GM21786 (cell line): ENCODE measurements around the gene PRSS3.
"Not testable (repeated sequence)": the region's sequence is repeated elsewhere in the genome, so short reads cannot be mapped to it uniquely, and the experiment has no call there.

Experiments used
- ATAC-seq: cut with Tn5 transposase; IDR thresholded peaks from one replicate; pipeline ENCODE4 v1.9.1; 2021; ENCODE audit not compliant: unreplicated experiment

PRSS3 gene

DNA sequence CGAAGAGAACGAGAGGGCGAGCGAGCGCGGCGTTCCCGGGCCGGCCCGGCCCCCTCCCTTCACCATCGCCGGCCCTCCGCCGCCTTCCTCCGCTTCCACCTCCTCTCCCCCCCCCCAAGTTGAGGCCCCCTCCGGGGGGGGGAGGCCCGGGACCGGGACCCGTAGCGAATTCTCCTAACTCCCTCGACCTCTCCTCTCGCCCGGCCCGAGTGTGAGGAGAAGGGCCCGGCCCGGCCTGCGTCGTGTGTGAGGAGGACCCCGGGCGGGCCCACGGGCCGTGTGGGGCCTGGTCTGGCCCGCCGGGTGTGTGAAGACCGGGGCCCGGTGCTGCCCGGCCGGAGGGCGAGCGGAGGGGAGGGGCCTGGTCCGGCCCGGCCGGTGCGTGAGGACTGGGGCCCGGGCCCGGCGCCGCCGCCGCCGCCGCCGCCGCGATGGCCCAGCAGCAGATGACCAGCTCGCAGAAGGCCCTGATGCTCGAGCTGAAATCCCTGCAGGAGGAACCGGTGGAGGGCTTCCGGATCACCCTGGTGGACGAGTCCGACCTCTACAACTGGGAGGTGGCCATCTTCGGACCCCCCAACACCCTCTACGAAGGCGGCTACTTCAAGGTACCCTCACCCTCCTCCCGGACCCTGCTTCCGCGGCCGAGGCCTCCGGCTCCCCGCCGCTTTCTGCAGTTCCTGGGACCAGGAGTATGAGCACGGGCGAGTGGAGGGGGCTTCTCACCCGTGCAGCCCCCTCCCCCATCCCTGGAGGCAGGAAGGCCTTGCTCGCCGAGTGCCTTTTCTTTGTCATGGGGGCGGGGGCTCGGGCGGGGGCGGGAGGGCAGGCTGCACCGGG is 22.2 kb downstream of the PRSS3 start:
- ATAC-seq = peak; percentile 7

DNA sequence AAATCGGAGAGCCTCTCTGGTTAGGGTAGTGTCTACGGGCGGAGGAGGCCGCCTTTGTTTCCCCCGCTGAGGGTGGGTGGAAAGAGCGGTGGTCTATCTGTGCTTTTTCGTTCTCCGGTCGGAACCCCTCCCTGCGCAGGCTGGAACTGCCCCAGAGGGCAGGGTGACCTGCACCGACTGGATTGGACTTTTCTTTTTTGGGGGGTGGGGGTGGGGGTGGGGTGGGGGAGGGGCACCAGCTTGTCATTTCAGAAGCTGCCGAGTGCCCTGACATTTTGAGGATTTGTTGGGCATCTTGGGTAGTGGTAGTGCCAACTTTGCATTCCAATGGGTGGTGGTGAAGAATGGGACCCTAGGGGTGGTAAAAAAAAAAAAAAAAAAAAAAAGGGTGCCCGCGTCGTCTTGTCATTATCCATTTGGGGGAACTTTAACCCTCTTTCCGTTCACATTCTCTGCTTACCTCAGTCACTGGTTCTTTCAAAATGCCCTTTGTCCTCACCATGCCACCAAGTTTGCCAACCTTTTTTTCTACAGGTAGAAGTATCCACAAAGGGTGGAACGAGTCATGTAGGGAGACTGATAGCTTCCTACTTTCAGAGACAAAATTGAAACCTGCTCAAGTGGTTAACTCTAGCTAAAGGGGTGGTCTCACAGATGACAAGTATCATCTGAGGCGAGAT is 22.9 kb downstream of the PRSS3 start:
- ATAC-seq = no peak

DNA sequence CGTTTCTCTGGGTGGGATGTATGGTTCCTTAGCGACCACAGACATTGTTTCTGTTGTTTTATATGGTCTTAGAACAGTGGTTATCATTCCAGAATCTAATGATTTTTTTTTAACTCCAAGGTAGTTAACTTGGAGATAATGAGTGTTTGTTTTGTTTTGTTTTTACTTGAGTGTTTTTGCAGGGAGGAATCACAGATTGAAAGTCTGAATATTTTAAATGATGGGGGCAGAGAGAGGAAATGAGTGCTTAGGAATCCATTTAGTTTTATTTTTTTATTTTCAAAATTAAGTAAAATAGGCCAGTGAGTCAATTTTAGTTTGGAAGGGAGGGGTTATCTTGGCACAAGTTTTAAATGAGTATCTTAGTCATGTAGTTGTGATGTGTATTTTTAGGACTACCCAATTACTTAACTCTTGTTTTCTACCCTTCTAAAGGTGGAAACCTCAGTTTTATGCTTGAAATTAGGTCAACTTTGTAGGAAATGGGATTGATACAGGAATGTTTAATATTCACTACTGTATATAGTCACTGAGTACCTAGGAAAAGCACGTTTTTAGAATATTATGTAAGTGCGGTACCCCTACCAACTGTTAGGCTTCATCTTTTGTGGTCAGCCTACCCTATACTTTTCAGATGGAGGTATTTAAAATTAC is 23.6 kb downstream of the PRSS3 start:
- ATAC-seq = no peak

DNA sequence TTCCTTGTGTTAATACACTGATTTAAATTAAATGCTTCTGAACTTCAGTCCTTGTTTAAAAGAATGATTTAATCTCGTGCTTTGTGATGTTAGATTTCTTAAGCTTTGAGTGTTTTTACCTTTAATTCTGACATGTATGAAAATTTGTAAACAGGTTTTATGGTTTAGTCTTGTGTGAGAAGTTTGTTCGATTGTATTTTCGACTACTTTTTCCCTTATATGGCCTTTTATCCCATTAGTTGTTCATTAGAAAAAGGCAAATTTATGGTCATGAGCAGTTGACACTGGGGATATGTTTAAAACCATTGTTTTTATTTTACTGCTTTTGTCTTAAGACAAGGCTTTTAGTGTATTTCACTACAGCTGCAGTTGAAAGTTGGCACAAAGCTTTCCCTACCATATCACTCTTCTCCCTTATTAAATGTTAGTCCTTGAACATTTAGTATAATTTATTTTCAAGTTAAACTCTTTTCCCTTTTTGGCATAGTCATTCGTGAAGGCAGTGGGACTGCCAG is 24.9 kb downstream of the PRSS3 start:
- no peak for ATAC-seq

DNA sequence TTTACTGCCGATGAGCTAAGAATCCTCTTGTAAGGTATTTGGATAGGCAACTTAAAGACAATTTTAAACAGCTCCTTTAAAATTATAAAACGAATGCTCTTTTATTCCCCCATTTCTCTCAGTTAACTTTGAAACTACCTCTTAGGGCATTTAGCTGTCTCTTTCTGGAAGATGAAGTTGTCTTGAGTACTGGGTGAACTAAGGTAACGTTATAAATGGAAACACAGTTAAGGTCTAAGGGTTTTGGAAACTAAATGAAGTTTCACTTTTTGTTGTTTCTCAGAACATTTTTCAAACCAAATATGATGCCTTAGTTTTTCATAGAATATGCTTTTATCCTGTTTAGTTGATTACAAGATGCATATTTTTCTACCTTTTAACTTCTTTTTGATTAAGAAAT is 28.4 kb downstream of the PRSS3 start:
- ATAC-seq = no peak

DNA sequence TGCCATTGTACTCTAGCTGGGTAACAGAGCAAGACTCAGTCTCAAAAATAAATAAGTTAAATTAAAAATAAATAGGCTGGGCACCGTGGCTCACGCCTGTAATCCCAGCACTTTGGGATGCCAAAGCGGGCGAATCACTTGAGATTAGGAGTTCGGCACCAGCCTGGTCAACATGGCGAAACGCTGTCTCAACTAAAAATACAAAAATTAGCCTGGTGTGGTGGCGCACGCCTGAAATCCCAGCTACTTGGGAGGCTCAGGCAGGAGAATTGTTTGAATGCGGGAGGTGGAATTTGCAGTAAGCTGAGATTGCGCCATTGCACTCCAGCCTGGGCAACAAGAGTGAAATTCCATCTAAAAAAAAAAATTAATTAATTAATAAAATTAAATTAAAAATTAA is 31.9 kb downstream of the PRSS3 start:
- ATAC-seq = not testable (repeated sequence)

DNA sequence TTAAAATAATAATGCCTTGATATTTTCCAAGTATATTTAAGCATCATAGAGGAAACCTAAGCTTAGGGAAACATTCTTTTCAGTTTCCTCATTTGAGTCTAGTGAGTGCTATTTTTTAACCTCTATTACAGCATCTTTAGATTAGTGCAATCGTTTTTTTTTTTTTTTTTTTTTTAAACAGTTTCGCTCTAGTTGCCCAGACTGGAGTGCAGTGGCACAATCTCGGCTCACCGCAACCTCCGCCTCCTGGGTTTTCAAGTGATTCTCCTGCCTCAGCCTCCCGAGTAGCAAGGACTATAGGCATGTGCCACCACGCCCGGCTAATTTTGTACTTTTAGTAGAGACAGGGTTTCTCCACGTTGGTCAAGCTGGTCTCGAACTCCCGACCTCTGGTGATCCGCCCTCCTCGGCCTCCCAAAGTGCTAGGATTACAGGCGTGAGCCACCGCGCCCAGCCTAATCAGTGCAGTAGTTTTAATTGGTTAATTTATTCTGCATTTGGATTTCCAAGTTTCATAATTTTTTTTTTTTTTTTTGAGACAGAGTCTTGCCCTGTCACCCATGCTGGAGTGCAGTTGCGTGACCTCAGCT is 34.4 kb downstream of the PRSS3 start:
- not testable (repeated sequence) for ATAC-seq

DNA sequence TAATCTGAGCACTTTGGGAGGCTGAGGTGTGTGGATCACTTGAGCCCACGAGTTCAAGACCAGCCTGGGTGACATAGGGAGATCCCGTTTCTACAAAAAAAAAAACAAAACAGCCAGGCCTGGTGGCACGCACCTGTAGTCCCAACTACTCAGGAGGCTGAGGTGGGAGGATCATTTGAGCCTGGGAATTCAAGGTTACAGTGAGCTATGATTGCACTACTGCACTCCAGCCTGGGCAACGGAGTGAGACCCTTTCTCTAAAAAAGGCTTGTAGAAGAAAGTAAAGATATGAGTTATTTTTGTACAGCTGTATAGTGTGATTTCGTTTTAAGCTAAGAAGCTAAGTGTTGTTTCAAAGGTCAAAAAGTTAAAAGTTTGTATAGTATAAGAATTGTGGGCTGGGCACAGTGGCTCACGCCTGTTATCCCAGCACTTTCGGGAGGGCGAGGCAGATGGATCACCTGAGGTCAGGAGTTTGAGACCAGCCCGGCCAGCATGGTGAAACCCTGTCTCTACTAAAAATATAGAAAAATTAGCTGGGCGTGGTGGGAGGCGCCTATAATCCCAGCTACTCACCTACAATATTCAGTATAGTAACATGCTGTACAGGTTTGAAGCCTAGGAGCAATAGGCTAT is 40.4 kb downstream of the PRSS3 start:
- ATAC-seq = no peak

DNA sequence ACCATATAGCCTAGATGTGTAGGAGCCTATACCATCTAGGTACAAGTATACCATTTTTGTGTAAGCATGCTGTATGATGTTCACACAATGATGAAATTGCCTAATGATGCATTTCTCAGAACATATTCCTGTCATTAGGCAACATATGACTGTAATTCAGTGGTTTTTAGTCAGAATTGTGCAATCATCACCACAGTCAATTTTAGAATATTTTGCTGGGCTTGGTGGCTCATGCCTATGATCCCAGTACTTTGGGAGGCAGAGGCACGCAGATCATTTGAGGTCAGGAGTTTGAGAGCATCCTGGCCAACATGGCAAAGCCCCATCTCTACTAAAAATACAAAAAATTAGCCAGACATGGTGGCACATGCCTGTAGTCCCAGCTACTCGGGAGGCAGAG is 40.9 kb downstream of the PRSS3 start:
- not testable (repeated sequence) for ATAC-seq

DNA sequence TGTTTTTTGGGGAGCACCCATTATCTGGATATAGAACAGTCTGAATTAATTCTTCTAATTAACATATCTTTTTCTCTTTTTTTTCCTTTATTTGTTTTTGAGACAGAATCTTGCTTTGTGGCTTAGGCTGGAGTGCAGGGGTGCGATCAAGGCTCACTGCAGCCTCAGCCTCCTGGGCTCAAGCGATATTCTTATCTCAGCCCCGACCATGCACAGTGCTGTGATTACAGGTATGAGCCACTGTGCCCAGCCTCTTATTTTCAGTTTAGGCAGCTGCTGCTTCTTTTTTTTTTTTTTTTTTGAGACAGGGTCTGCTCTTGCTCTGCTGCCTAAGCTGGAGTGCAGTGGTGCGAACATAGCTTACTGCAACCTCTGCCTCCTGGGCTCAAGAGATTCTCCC is 41.8 kb downstream of the PRSS3 start:
- no peak for ATAC-seq

DNA sequence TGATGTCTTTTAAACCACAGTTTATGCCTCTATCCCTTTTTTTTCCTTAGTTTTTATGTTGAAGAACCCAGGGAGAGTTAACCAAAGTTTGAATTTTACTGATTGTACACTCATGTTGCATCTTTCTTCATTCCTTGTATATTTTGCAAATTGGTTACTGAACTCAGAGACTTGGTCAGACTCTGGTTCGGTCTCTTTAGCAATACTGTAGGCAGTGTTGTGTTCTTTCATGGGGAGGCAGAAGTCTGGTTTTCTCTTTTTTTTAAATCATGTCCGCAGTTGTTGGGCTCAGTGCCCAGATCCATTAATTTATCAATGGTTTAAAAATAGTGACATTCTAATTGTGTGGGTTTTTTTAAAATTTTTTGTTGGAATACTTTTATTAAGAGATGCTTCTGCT is 45.0 kb downstream of the PRSS3 start:
- ATAC-seq = no peak

DNA sequence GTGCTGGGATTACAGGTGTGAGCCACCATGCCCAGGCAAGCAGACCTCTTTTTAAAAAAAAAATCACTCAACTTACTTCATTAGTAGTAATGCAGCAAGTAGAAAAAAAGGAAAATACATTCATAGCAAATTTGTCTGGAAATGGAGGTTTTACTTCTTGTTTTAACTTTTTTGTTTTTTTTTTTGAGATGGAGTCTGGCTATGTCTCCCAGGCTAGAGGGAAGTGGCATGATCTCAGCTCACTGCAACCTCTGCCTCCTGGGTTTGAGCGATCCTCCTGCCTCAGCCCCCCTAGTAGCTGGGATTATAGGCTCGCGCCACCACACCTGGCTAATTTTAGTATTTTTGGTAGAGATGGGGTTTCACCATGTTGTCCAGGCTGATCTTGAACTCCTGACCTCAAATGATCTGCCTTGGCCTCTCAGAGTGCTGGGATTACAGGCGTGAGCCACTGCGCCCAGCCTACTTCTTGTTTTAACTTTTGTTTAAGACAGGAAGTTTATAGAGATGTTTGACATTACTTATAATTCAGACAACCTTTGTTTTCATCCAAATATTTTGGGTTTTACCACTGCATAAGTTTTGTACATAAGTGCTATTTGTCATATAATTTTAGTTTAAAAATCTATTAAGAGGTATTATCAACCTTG is 48.1 kb downstream of the PRSS3 start:
- no peak for ATAC-seq

DNA sequence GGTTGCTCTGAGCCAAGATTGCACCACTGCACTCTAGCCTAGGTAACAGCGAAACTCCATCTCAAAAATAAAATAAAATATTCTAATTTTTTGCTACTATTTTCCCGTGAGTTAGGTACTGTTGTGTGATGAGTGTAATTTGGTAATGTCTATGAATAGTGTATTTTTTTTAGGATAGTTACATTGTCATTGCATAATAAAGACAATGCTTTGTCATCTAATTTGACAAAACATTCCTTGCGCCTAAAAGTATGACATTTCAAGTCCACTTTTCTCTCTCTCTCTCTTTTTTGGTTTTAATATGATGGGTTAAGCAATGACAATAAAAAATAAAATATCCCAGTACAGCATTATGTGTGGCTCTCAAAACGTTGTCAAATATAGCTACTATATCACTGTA is 50.9 kb downstream of the PRSS3 start:
- no peak for ATAC-seq

DNA sequence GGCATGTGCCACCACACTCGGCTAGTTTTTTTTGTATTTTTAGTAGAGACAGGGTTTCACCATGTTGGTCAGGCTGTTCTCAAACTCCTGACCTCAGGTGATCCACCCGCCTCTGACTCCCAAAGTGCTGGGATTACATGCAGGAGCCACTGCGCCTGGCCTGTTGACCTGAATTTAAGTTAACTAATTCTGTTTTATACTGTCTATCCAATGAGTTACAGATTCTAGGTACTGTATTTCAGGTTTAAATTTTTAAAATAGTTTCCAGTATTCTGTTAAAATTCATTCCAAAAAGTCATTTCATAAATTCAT is 52.5 kb downstream of the PRSS3 start:
- ATAC-seq = not testable (repeated sequence)
